DOHH2 (cell line): ENCODE results near the gene POU5F2.

Experiments used
- EZH2phosphoT487 ChIP-seq: fragments of 200-600 bp; sonication (generic); IDR thresholded peaks from 2 replicates; pipeline ENCODE4 v1.6.1; 2017; ENCODE audit warnings: borderline replicate concordance, mild to moderate bottlenecking, antibody characterized with exemption, low read length, moderate library complexity, mixed read lengths
- TF ChIP-seq, protein P1 (sequence below): fragments of 200-600 bp; sonication (generic); IDR thresholded peaks from one replicate; pipeline ENCODE4 v1.5.1; 2014; ENCODE audit warnings: antibody characterized with exemption, mild to moderate bottlenecking, low read depth, low read length; ENCODE audit not compliant: poor library complexity, severe bottlenecking

DNA sequence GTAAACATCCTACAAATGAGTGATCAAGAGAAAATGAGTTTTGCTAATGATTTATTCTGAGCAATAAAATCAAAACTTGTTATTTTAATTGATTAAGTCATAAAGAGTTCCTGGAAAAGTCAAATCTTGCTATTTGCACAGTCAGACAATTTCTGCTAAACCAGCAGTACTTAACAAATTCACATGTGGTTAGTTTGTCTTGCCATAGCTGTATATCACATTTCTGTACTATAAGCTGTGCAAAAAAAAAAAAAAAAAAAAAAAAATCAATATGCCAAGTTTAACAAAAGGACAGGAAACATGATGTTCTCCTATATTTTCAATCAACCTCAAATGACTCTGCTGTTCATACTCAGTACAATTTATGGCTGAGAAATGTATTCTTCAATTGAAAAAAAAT lies 24.9 kb downstream of the POU5F2 start:
- TF ChIP-seq, protein P1, sequence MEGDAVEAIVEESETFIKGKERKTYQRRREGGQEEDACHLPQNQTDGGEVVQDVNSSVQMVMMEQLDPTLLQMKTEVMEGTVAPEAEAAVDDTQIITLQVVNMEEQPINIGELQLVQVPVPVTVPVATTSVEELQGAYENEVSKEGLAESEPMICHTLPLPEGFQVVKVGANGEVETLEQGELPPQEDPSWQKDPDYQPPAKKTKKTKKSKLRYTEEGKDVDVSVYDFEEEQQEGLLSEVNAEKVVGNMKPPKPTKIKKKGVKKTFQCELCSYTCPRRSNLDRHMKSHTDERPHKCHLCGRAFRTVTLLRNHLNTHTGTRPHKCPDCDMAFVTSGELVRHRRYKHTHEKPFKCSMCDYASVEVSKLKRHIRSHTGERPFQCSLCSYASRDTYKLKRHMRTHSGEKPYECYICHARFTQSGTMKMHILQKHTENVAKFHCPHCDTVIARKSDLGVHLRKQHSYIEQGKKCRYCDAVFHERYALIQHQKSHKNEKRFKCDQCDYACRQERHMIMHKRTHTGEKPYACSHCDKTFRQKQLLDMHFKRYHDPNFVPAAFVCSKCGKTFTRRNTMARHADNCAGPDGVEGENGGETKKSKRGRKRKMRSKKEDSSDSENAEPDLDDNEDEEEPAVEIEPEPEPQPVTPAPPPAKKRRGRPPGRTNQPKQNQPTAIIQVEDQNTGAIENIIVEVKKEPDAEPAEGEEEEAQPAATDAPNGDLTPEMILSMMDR: no peak
- TF ChIP-seq EZH2phosphoT487: no peak
